ENCODE data around the gene RNF41.

Gene RNF41

DNA sequence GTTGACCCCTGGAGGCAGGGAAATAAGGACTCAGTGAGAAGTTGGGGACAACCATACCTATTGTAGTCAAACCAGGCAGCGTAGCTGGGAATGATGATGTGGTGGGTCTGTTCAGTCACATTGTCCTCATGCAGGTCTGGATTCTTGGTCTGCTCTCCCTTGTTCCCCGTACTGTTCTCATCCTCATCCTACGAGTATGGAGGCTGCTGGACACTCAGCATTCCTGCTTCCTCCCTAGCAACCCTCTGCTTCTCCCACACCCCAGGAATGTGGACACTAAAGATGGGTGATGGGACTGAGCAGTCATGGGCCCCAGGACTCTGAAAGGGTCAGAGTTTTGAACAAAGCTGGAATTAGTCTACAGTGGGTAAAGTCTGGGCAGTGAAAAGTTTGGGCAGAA is 43.4 kb downstream of the RNF41 start:
- H3K4me3 ChIP-seq (ENCODE audit: low read depth, low read length) = no peak overlapping the region
- no peak for DNase-seq
- TF ChIP-seq, protein P1, sequence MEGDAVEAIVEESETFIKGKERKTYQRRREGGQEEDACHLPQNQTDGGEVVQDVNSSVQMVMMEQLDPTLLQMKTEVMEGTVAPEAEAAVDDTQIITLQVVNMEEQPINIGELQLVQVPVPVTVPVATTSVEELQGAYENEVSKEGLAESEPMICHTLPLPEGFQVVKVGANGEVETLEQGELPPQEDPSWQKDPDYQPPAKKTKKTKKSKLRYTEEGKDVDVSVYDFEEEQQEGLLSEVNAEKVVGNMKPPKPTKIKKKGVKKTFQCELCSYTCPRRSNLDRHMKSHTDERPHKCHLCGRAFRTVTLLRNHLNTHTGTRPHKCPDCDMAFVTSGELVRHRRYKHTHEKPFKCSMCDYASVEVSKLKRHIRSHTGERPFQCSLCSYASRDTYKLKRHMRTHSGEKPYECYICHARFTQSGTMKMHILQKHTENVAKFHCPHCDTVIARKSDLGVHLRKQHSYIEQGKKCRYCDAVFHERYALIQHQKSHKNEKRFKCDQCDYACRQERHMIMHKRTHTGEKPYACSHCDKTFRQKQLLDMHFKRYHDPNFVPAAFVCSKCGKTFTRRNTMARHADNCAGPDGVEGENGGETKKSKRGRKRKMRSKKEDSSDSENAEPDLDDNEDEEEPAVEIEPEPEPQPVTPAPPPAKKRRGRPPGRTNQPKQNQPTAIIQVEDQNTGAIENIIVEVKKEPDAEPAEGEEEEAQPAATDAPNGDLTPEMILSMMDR (IDR thresholded peaks at IDR 0.05; ENCODE audit: low read depth, low read length) = no peak
- peaks cover 90% of the 10 kb centered on the region for H3K36me3 ChIP-seq
- H3K27ac ChIP-seq = no peak overlapping the region
- H3K9me3 ChIP-seq (ENCODE audit: severe bottlenecking) = no peaks in the 10 kb centered on the region
- no peaks in the 10 kb centered on the region for H3K27me3 ChIP-seq (ENCODE audit: insufficient read depth, low read depth, severe bottlenecking)

DNA sequence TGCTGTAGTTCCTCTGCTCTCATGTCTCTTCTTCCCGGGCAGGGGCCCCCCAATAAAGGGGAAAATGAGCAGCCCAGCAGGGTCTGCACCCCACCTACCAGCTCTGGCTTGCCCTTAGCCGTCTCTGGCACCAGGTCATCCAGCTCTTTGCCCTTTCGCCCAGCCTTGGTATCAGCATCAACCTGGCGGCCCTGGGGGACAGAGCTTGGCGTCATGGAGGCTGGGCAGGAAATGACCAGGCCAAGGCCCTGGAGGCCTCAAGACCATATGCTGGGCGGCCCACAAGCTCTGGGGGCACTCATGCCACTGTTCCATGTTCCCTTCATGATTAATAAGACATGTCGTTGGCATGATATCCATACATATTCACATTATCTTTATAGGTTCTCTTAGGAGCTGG is 48.9 kb downstream of the RNF41 start:
- H3K36me3 ChIP-seq = peaks cover 94% of the 10 kb centered on the region

DNA sequence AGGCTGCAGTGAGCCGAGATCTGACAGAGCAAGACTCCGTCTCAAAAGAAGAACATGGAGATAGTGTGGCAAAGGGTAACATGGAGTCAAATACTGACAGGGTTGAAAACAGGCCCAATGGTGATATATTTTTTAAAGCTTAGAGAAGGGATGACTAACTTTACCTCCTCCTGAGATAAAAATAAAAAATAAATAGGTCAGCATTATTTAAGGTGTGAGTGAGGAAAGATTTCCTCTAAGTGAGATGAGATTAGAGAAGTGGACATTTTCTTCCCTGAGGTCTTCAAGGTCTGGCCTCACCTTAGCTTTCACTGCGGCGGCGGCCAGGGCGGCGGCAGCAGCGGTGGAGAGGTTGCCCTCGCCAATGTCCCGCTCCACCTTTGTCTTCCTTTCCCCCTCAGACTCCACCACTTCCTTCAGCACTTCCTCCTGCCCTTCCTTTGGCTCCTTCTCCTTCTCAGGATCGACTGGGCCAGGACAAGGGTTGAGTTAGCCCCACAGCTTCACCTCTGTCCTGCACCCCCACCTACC is 52.4 kb downstream of the RNF41 start:
- TF ChIP-seq, protein P1 (IDR thresholded peaks at IDR 0.05; ENCODE audit: low read depth, low read length) = no peak
- Histone ChIP-seq H3K36me3 (peaks cover 97% of the 10 kb centered on the region), H3K27me3 (ENCODE audit: insufficient read depth, low read depth, severe bottlenecking) (no peaks in the 10 kb centered on the region), H3K4me3 (ENCODE audit: low read depth, low read length) (no peak overlapping the region), H3K9me3 (ENCODE audit: severe bottlenecking) (no peaks in the 10 kb centered on the region), H3K27ac (no peak overlapping the region)
- no peak for DNase-seq

More for the DNA sequence above, 48.9 kb downstream of the RNF41 start:
- Histone ChIP-seq H3K9me3 (ENCODE audit: severe bottlenecking) (no peaks in the 10 kb centered on the region), H3K4me3 (ENCODE audit: low read depth, low read length) (no peak overlapping the region), H3K27ac (no peak overlapping the region), H3K27me3 (ENCODE audit: insufficient read depth, low read depth, severe bottlenecking) (no peaks in the 10 kb centered on the region)
- TF ChIP-seq, protein P1 (IDR thresholded peaks at IDR 0.05; ENCODE audit: low read depth, low read length) = no peak
- no peak for DNase-seq

DNA sequence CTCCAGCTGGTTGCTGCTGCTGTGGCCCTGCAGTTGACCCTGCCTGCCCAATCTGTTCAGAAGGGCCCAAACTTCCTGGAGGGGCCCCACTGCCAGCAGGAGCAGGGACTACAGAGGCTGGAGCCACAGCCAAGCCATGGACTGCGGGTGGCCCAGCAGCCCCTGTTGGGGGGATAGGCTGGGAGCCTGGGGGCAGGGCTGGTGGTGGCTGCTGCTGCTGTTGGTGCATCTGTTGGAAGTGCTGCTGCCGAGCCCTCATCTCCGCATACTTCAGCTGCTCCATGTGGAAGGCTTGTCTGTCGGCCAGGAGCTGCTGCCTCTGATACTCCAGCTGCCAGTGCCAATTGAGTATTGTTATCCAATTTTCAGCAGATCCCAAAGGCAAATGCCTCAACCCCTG is 56.4 kb downstream of the RNF41 start:
- no peak overlapping the region for H3K4me3 ChIP-seq (ENCODE audit: low read depth, low read length)
- no peak for DNase-seq
- peaks cover 96% of the 10 kb centered on the region for H3K36me3 ChIP-seq
- H3K27me3 ChIP-seq (ENCODE audit: insufficient read depth, low read depth, severe bottlenecking) = no peaks in the 10 kb centered on the region
- no peak overlapping the region for H3K27ac ChIP-seq
- TF ChIP-seq, protein P1 (IDR thresholded peaks at IDR 0.05; ENCODE audit: low read depth, low read length) = no peak
- no peaks in the 10 kb centered on the region for H3K9me3 ChIP-seq (ENCODE audit: severe bottlenecking)

DNA sequence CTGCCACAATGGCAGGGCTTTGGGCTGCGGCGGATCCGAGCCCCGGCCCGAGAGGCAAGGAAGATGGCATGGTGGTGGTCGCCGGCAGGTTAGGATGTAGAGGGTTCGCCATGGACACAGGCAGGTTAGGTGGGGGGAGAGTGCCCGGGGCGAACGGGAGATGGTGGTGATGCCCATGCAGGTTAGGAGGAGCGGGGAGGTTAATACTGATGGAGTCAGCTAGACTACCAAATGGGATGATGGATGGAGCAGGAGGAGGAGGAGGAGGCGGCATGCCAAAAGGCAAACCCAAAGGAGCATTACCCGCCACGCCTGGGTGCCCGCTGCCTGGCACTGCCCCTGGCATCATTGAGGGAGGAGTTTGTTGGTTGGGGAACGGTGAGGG is 57.4 kb downstream of the RNF41 start:
- Histone ChIP-seq H3K27ac (no peak overlapping the region), H3K4me3 (ENCODE audit: low read depth, low read length) (no peak overlapping the region), H3K36me3 (peaks cover 96% of the 10 kb centered on the region), H3K9me3 (ENCODE audit: severe bottlenecking) (no peaks in the 10 kb centered on the region), H3K27me3 (ENCODE audit: insufficient read depth, low read depth, severe bottlenecking) (no peaks in the 10 kb centered on the region)
- TF ChIP-seq, protein P1 (IDR thresholded peaks at IDR 0.05; ENCODE audit: low read depth, low read length) = no peak
- DNase-seq = no peak
